HG03469 (cell line): ENCODE results near the gene IRF9.

Experiments used
- ATAC-seq: cut with Tn5 transposase; IDR thresholded peaks from one replicate; pipeline ENCODE4 v1.9.1; 2021; ENCODE audit warnings: mild to moderate bottlenecking, moderate library complexity, moderate number of reproducible peaks; ENCODE audit not compliant: unreplicated experiment

IRF9 gene, protein sequence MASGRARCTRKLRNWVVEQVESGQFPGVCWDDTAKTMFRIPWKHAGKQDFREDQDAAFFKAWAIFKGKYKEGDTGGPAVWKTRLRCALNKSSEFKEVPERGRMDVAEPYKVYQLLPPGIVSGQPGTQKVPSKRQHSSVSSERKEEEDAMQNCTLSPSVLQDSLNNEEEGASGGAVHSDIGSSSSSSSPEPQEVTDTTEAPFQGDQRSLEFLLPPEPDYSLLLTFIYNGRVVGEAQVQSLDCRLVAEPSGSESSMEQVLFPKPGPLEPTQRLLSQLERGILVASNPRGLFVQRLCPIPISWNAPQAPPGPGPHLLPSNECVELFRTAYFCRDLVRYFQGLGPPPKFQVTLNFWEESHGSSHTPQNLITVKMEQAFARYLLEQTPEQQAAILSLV

GRCh38 chr14:24160850-24161804, at the start of gene IRF9:
Gene IRF9, plus strand, starts transcription at chr14:24161265. Its CDS starts 880 bp downstream, at chr14:24162145.
- peak; percentile 66 for ATAC-seq

- ATAC-seq: no peak
Measured at GRCh38 chr14:24113379-24113800, 47.7 kb upstream of the IRF9 start.

GRCh38 chr14:24113801-24114531, 47.1 kb upstream of the IRF9 start:
- ATAC-seq: peak; percentile 10

DNA sequence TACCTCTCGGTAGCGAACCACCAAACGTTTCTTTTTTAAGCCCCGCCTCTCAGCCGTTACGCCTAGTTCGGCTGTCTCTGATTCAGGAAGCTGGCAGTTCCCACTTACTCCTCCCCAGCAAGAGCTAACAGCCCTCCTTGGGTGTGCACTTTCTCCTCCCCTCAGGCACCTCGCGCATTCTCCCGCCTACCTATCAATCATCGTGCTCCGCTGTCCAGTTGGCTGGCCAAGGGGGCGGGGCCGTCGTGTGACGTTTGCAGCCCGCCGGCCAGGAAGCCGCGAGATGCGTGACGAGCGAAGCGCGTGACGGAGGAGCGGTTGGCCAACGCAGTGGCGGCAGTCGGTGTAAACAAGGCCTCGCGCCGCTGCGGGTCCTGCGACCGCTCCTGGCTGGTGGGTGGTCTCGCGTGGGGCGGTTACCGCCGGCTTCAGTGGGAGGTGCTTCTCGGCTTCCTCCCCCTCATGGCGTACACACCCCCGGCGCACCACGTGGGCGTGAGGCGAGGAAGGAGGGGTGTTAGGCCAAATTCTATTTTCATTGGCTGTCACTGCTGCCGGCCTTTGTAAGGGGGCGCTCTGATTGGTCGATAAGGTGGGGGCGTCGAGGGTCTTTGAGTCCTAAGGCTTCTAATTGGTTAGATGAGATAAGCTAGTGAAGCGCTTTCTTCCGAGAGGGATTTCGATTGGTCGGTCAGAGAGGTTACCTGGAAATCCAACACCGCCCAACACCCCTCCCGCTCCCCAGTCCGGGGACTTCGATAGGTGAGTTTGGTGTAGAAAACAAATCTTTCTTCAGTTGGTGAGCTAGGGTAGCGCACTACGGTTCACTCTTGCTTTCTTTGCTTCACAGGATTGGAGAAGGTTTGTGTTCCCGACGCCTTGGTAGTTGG, 46.3 kb upstream of the IRF9 start, which contains the start of the genes DCAF11 and NRL:
Gene DCAF11, plus strand, starts transcription at position 246 of the 890 bp plus-strand sequence. CDS start 818 bp downstream, outside the sequence.
Gene NRL, minus strand, starts transcription at position 418 of the 890 bp plus-strand sequence. CDS start 32,101 bp downstream, outside the sequence.
- ATAC-seq: peak; percentile 74

DNA sequence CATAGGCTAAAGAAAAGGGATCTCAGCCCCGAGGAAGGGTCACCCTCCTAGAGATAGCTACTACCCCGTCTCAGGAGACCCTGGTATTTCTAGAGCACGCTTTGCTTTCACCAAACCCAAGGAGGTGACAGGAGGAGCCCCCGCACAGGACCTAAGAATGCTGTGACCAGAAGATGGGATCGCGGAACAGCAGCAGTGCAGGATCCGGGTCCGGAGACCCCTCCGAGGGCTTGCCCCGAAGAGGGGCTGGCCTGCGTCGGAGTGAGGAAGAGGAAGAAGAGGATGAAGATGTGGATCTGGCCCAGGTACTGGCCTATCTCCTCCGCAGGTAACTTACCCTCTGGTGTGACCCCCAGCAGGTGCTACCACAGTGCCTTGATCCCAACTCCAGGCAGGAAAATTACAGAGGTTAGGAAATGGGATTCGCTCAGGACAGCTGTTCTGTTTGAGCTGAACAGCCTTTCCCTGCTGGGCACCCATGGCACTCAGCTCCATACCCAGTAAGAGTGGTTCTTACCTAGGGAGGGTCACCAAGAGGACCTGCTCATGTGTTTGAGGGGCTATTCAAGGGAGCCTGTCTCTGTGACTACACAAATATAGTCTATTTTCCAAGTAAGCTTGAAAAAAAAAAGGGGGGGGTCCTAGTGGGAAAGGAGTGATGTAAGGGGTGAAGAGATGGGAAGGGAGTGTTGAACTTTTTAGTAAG, 45.5 kb upstream of the IRF9 start:
- ATAC-seq: no peak

GRCh38 chr14:24116128-24116814, 44.8 kb upstream of the IRF9 start:
- ATAC-seq: no peak

DNA sequence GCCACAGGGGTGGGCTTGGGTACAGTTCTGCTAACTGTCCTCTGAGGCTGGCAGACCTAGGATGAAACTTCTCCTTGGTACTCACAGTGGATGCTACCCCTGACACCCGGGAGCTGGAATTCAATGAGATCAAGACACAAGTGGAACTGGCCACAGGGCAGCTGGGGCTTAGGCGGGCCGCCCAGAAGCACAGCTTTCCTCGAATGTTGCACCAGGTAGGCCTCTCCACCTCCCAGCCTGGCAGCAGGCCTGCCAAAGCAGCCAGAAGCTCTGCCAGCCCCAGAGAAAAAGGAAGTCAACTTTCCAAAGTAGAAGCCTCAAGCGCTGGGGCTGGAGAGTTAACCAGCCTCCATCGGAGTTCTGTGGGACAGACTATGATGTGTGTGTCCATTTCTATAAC, 43.9 kb upstream of the IRF9 start:
- no peak for ATAC-seq

- ATAC-seq: no peak
Measured at GRCh38 chr14:24119691-24120090, 41.4 kb upstream of the IRF9 start.

DNA sequence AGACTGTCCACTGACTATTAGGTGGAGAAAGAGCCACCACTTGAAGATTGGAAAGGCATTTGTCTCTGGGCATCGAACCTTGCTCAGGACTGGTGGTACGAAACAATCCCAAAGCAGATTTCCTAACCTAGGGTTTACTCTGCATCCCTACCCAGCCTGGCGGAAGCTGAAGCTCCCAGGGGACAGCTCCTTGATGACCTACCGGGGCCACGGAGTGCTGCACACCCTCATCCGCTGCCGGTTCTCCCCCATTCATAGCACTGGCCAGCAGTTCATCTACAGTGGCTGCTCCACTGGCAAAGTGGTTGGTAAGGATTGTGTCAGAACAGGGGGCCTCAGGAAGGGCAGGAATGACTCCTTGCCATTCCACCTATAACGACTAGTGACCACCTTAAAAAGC, 39.9 kb upstream of the IRF9 start:
- no peak for ATAC-seq

GRCh38 chr14:24122416-24122815, 38.6 kb upstream of the IRF9 start:
- no peak for ATAC-seq

DNA sequence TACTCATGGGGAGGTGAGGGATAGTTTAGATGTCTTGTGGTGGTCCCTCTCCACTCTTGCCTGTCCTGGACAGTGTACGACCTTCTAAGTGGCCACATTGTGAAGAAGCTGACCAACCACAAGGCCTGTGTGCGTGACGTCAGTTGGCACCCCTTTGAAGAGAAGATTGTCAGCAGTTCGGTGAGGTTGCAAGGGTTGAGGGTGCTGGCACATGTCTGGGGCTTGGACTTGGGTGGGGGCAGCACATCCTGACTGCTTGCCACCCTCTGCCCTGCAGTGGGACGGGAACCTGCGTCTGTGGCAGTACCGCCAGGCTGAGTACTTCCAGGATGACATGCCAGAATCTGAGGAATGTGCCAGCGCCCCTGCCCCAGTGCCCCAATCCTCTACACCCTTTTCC, 38.2 kb upstream of the IRF9 start:
- no peak for ATAC-seq

GRCh38 chr14:24123424-24124417, 37.3 kb upstream of the IRF9 start:
- peak; percentile 41 for ATAC-seq

- no peak for ATAC-seq
Measured at GRCh38 chr14:24126939-24127338, 34.1 kb upstream of the IRF9 start.

- ATAC-seq: no peak
Measured at GRCh38 chr14:24127673-24128072, 33.4 kb upstream of the IRF9 start.

- no peak for ATAC-seq
Measured at GRCh38 chr14:24129410-24129998, 31.6 kb upstream of the IRF9 start.

- ATAC-seq: no peak
Measured at GRCh38 chr14:24130380-24130716, 30.7 kb upstream of the IRF9 start, which contains the start of gene FITM1. Gene FITM1, plus strand, starts transcription at chr14:24130659. Its CDS starts 905 bp downstream, at chr14:24131564.
